HG03175 (cell line): ENCODE results near the gene LGALSL.

Source experiments
- ATAC-seq: cut with Tn5 transposase; IDR thresholded peaks from one replicate; pipeline ENCODE4 v1.9.1; 2021; ENCODE audit warnings: mild to moderate bottlenecking, moderate library complexity; ENCODE audit not compliant: unreplicated experiment

LGALSL gene

DNA sequence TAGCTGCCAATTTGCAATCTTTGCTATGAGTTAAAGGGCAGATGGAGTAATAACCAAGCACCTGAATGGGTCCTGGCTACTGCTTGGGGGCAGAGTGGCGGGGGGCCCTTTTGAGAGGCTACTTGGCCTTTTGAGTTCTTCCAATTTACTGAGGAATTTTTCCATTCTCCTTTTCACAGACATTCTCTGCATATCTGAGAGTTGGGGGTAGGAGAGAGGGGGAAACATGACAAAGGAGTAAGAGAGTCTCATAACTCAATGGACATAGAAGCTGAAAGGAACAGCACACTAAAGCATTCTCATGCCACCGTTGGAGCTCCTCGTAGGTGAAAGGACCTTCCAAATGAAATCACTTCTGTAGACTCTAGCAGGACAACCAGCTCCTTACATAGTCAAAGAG is 16.1 kb downstream of the LGALSL start:
- no peak for ATAC-seq

DNA sequence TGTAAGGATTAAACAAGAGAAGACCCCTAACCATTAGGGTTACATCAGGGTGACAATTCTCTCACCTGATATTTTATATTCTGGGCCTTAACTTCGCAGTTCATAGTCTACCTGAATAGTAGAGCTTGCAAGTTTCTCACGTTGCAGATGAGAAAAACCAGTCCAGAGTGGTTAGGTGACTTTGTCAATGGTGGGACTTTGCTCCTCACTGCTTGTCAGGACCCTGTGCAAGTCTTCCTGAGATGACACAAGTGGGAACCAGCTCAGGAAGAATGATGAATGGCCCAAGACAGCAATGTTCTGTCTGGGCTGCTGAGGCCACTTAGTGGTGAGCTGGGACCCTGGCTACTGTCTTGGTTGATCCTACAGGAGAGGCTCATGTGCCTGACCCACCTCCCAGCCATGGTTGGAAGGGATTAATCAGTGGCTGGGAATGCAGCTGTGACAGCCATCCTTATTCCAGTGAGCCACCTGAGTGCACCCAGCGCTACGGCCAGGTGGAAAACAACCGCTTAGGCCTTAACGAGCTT is 16.9 kb downstream of the LGALSL start:
- no peak for ATAC-seq

DNA sequence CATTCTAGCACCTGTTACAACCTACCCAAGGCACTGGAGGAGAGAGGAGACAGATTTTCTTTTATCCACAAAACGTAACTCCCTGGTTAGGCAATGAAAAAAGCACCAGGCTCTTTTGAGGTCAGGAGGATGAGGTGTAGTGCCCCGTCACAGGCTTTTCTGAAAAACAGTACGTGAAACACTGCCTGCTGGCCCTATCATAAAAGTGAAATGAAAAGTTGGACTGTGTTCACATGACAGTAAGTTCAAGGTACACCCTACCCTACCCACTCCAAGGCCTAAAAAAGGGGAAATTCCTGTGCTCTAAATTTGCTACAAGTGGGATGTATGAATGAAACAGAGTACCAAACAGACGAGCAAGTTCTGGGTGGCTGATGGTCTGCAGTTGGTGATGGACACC is 17.6 kb downstream of the LGALSL start:
- ATAC-seq, result no peak

DNA sequence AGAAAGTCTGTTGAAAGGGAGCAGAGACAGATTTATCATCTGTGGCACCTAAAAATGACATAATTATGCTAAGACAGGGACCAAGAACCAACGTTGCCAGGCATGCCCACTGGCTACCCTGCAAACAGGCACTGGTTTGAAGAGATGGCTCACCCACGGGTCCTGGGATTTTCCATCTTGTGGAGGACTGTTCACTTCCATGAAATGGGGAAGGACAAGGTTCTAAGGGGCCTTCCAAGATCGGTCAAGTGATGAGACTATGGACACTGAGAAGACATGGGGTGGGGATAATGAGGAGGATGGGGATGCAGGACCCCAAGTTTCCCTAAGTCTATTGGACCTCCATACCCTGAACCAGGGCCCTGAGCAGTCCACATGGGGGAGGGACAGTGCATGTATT is 18.9 kb downstream of the LGALSL start:
- no peak for ATAC-seq

DNA sequence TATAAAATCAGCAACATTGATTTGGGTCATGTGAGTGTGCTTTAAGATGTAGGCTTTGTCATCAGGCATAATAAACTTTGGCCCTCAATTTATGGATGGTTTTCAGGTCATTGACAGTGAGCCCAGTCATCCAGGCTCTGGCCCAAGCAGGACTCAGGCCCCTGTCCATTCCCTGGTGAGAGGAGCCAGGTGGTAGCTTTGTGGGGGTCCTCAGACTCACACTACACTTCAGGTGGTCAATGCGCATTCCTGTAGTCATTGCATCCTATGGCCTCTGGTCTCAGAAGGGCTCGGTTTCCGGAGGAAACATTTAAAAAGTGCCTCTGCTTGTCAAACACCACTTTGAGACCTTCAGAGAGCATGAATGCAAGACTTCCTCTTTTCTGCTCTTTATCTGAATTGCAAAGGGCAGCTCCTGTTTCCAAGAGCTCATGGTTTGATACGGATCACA is 20.2 kb downstream of the LGALSL start:
- no peak for ATAC-seq

DNA sequence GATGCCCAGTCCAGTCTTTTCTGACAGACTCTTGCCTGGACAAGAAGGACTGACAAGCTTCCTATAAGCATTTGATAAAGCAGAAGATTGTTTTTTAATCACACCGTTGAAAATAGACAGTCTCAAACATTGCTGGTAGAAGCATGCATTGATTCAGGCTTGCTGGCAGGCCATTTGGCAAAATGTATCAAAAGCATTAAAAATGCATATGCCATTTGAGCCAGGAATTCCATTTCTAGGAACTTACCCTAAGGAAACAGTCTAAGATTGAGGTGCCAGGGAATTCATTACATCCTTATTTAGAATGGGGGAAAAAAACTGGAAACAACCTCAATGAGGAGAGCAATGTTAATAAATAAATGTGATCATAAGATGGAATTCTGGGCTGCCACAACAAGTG is 20.7 kb downstream of the LGALSL start:
- ATAC-seq, result no peak

DNA sequence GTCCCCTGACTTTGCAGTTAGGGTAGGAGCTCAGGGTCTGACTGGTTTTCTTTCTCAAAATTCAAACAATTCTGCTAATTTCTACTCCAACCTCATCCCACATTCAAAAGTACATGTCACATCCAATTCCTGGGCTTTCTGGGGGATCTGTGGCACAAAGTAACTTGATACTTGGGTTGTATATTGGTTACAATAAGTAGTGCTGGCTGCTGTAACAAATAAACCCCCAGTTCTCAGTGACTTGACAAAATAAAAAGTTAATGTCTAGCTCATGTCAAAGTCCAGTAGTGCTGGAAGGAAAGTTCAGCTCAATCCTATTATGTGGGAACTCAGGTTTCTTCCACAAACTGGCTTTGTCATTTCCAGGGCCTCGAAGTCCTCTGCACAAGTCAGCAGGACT is 23.1 kb downstream of the LGALSL start:
- ATAC-seq, result no peak

DNA sequence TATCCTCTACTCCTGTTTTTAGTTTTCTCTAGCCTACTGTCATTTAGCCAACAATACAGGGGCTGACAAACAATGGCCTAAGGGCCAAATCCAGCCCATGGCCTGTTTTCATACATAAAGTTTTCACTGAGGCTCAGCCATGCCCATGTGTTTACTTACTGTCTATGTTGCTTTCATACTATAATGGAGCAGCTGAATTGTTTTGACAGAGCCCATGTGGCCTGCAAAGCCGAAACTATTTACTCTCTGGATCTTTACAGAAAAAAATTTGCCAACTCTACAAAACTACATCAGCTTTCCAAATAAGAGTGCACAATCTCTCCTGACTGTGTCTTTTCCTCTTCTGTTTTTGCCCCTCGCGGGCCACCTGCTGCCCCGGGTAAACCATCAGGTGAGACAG is 24.0 kb downstream of the LGALSL start:
- no peak for ATAC-seq

DNA sequence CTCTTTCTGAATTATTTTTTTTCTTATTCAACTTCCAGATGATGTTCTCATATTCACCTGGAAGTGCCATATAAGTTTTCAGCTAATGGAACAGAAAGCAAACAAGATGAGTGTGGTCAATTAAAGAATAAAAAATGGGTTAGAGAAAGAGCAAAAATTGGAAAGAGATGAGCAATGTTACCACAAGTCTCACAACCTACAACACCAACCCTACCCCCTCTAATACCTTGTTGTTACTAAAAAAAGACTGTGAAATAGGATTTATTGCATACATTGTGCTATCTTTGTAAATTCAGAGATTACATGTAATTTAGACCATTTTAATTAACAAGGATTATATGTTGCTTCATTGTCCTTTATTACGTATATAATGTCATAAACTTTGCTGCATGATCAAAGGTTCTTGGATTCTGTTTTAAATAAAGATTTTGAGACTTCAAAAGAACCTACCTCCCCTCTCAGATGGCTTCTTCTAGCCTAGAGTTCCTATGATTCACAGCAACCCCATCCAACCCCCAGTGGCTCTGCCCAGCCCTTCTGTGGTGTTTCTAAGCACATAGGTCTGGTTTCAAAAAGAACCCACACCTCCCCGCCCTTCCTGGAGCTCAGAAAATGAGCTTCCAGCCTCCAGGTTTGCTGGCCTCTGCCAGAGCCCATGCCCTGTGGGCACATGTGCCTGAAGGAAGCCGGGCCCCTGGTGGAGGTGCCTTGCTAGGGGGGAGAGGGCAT is 24.7 kb downstream of the LGALSL start:
- ATAC-seq, result no peak

DNA sequence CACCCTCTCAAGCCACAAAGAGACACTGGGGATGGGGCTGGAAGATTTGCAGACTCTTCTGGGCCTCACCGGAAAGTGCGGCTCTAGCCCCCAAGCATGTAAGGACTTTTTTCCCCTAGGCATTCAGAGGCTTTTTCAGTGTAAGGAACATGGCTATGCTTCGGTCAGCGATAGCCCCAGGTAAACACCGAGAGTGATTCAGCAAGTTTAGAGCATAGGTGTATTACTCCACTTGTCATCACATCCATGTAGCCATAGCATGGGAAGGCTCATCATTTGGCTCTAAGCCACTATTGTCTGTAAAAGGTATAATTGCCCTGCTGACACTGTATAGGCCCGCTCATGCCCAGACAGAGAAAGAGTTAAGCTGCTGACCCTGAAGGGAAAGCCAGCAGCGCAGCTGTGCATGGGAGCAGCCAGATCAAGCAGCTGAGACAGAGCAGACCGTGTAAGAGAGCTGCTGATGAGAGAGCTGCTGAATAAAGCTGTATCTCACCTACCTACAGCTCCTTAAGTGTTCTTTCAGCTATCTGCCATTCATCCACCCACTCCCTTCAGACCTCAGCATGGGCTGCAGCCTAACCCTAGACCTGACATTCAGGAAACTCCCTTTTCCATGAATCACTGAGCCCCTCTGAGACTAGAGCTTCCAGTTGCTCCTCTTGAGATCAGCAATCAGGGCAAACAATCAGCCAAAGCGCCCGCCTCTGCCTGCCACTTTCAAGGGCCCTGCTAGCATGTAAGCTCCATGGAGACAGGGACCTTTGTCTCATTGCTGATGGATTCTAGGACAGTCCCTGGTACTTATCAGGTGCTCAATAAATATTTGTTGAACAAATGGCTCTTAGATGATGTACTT is 25.5 kb downstream of the LGALSL start:
- ATAC-seq, result no peak

DNA sequence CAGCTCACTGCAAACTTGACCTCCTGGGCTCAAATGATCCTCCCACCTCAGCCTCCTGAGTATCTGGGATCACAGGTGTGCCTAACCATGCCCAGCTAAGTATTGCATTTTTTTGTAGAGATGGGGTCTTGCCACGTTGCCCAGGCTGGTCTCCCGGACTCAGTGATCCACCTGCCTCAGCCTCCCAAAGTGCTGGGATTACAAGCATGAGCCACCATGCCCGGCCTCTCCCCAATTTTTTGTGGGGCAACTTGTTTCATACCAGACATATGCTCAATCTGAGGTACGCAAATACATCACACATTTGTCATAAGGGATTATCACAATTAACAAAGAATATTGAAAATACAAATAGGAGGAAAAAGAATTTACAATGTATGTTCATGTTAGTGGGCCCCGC is 27.7 kb downstream of the LGALSL start:
- no peak for ATAC-seq

DNA sequence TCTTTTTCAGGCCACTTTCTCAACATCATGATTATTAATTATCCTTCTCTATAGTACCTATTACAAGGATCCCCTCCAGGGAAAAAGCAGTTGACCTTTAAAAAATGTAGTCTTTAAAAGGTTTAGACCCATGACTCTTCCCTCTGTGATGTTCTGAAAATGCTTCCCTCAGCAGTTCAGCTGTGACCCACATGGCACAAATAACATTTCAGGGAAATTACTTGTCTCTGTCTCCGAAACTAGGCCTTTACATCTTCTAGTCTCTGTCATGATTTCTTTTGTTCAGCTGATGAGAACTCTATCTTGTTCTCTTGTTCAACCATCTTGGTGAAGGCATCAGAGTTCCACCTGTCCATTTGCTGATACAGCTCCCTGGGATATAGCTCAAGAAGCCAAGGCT is 28.3 kb downstream of the LGALSL start:
- no peak for ATAC-seq

DNA sequence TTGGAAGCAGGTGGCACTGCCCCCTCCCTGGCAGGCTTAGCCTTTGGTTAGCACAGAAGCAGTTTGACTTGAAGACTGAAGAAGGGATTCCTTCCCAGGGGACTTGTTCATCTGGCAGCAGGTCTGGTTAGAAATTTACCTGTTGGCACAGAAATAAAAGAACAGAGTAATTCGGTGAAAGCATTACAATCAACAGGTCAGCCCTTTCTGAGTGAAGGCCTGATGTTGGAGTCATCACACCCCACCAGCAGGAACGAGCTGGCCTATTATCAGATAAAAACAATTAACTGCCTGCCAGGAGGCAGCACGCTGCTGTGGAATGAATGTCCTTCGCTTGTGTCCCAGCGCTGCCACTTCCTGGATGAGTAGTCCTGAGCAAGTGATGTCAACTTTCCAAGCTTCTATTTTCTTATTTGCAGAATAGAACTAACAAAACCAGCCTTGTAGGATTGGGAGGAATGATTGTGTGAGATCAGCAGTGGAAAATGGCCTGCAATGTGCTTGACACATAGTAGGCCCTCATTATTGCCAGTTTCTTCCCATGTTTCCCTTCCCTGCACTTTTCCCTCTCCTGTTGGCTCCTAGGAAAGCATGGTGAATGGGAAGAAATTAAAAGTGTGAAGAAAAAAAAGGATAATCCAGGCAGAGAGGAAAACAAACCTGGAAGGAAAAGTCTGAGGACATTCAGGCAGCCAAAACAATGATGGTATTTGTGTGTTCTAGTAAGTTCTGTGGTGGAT is 29.0 kb downstream of the LGALSL start:
- ATAC-seq, result no peak

DNA sequence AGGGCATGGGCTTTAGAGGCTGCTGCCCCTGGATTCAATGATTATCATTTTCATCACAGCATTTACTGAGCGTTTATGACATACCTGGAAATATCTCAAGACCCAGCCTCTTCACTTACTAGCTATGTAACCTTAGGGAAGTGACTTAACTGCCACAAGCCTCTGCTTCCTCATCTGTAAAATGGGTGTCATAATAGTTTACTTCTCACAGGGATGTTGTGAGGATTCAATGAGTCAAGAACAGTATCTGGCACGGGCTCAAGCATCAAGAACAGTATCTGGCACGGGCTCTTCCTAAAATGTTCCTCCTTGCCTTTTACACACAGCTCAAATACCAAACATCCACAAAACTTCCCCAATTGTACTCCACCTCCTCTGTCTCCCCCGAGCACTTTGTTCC is 31.4 kb downstream of the LGALSL start:
- ATAC-seq, result no peak

DNA sequence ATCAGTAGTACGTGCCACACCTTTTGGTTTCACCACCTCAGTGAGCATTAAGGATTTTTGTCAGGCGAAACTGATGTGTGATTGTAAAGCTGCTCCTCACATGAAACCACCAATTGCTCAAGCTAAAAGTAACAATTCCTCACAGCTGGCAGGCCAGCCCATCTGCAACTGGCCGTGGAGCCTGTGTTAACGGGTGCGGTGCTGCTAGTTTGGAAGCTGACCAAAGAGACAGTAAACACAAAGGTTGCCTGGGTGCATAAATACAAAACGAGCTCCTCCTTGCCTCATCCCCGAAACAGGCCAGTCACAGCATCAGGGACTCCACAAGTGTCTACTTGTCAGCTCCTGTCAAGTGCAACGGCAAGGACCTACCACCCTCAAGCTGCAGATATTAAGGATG is 32.0 kb downstream of the LGALSL start:
- ATAC-seq, result no peak

DNA sequence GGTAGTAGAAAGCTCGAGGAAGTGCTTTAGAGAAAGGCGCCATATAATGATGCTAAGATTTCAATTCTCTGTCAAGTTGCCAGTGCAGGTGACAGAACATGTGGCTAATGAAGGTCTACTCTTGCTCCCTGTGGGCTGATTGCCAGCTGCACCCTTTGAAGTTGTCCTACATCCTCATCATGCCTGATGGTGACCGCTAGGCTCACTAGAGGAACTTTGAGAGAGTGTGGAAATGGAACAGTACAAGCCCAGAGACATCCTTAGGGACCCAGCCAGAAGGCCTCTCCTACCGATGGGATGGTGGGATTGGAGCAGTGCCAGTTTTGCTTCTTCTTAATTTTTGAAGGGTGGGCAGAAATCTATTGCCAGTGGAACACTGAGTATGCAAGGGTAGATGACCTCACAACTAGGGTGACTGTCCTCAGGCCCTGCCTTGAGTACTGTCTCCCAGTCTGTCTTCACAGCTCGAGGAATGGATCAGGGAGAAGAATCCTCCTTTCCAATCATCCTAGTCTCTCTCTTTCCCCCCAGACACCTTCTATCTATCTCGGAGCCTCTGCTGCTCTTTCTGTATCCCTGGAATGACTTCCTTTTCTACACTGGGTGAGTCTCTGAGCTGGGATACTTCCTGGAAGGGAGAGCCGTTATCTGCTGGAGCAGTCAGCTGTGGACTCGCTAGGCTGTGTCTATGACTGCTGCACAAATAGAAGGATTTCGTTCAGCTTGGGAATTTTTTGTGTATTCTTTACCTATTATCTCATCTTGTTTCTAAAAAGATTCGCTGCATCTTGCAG is 33.5 kb downstream of the LGALSL start:
- no peak for ATAC-seq

DNA sequence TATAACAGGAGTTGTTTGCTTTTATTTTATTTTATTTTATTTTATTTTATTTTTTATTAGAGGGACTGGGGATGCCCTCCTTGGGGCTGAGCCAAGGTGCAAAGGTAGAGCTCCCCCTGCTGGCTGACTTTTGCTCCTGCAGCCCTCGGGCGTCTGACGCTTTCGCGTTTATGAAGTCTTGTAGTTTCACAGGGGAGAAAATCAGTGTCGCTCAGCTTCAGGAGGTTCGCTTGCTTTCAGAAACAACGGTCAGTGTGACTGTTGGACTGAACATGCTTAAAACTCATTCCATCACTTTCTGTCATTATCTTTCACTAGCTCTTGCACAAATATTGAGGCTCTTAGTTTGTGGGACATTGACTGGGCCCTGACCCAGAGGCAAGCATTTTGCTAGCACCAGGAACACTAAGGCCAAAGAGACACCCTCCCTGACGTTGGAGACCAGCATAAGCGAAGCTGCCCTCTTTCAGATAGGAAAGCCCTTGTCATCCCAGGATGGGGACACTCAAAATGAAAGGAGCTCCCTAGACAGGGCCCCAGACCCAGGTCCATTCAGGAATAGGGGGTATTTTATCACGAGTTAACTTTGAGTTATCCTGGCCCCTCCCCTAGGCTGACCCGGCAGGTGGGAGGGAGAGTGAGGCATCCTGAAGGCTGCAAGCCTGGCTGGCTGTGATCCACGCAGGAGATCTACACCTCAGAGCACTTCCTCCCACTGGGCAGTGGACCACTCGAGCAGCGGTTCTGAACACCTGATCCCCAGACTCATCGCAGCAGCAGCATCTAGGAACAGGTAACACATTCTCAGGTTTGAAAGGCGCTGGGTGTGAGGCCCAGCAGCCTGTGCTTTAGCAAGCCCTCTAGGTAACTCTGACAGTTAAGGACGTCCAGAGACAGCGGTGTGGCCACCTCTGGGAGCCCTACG is 34.4 kb downstream of the LGALSL start:
- peak; percentile 55 for ATAC-seq

DNA sequence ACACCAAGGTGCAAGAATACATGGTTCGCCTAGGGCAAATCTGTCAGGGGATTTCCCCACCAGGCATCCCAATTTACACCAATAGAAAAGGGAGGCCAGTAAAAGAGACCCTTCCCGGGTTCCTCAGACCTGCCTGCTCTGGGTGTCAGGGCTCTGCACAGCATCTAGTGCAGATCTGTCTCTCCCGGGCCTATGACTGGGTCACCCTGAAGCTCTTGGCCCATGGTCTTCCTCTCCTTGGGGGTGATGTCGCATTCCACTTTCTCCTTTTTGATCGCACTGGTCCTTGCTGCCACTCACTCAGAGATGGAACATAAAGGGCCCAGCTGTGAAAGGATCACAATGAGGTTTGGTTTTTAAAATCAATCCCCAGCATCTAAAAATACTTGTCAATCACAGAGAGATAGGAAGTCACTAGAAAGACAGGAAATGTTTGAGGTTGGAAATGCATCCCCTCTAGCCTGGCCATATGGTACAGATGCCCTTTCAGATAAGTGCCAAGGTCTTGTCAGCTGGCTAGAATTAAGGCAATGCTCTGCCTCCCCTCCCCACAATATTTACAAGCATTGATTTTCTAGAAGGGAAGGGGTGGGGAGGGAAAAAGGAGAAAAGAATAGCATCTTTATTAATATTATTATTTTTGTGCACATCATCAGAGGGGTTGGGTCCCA is 35.3 kb downstream of the LGALSL start:
- ATAC-seq, result no peak

DNA sequence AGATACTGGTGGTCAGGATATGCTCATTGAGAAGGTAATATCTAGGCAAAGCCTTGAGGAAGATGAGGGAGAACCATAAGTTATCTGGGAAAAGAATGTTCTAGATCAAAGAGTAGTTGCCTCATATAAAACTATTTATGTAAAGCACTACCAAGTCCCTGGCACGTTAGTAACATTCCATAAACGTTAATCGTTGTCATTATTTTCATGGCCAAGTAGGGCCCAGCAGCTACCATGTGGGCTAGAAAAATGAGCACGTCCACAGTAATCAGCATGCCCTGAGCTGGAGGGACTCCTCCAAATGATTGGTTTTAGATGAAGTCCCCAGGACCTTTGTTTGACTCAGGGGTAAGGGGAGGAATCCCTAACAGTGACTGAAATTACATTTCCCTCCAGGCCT is 37.5 kb downstream of the LGALSL start:
- ATAC-seq, result no peak
